Keratinocyte (primary cell): ENCODE data around the gene PRKD1.

Experiments
- CTCF ChIP-seq, 3 experiments: IDR thresholded peaks in 1 of 3; conservative IDR thresholded peaks in 1 of 3; optimal IDR thresholded peaks in 1 of 3; 2 replicates in 2 of 3; 3 replicates in 1 of 3; pipeline versions ENCODE3 to v1.5.1; 2011; ENCODE audit warnings: low read length in 3 of 3, mild to moderate bottlenecking in 3 of 3, moderate library complexity in 2 of 3, control low read depth in 1 of 3, inconsistent platforms in 1 of 3; ENCODE audit not compliant: insufficient read depth in 2 of 3; ENCODE audit errors: extremely low read depth in 1 of 3
- EZH2 ChIP-seq: IDR thresholded peaks from one replicate; pipeline ENCODE4 v1.6.1; 2012; ENCODE audit warnings: inconsistent platforms, mild to moderate bottlenecking, low read length, moderate library complexity

- TF ChIP-seq CTCF (optimal IDR thresholded peaks at IDR 0.05 in 1 of 3, IDR thresholded peaks at IDR 0.05 in 1 of 3, conservative IDR thresholded peaks at IDR 0.05 in 1 of 3; ENCODE audit: extremely low read depth in 1 of 3, insufficient read depth in 2 of 3, low read length in 3 of 3) (no peak), EZH2 (no peak)
Observed at GRCh38 chr14:29944091-29944490, 16.4 kb upstream of the PRKD1 start.
